Thoracic aorta (tissue), 2 donors: Measurements from ENCODE around the gene HHEX. TPM values are rescaled to one million over a fixed set of nuclear protein-coding genes. Genes with fewer than 3 reads are reported as not detected.

Source experiments
- ATAC-seq: fragments of 150-250 bp; one replicate; pipeline ENCODE4 v1.8.0; 2017; ENCODE audit warnings: low read depth; ENCODE audit not compliant: insufficient number of reproducible peaks, low FRiP score
- DNase-seq: peaks from one replicate; pipeline ENCODE4 v3.0.0-alpha.2; 2020; ENCODE audit warnings: low spot score
- H3K27ac ChIP-seq, 2 donors: fragments of 200-600 bp; sonication (generic); 1 replicate in 1 of 2; 2 replicates in 1 of 2; pipeline ENCODE4 v1.5.1; 2016; ENCODE audit warnings: mild to moderate bottlenecking in 2 of 2, moderate library complexity in 2 of 2
- H3K27me3 ChIP-seq: fragments of 200-600 bp; sonication (generic); replicated peaks from 2 replicates; pipeline ENCODE4 v1.6.0; 2016; ENCODE audit warnings: mild to moderate bottlenecking; ENCODE audit not compliant: insufficient read depth
- H3K36me3 ChIP-seq: fragments of 200-600 bp; sonication (generic); one replicate; pipeline ENCODE4 v1.5.1; 2016
- H3K4me1 ChIP-seq, 2 donors: fragments of 200-600 bp; sonication (generic); 1 replicate in 1 of 2; 2 replicates in 1 of 2; pipeline versions ENCODE4 v1.5.1 to v1.6.0; 2016; ENCODE audit warnings: low read depth in 2 of 2, mild to moderate bottlenecking in 1 of 2; ENCODE audit not compliant: control insufficient read depth in 1 of 2
- H3K4me3 ChIP-seq: fragments of 200-600 bp; sonication (generic); 2 replicates; pipeline ENCODE4 v1.5.1; 2016; ENCODE audit warnings: mild to moderate bottlenecking
- H3K9me3 ChIP-seq: fragments of 200-600 bp; sonication (generic); 2 replicates; pipeline ENCODE4 v1.5.1; 2016
- total RNA-seq, 2 donors: library from RNA; depleted of rRNA; stranded (reverse); fragments of >200 nt; gene quantifications; one replicate each; pipeline versions ENCODE4 v1.1.0 to v1.2.3, GENCODE V29; 2016
- TF ChIP-seq, protein P1 (sequence below): fragments of 200-600 bp; sonication (generic); IDR thresholded peaks from one replicate; pipeline ENCODE4 v1.5.1; 2019; ENCODE audit warnings: antibody characterized with exemption

Gene HHEX
- total RNA-seq, 2 donors from 2014 or later = 6.2 to 10.9 TPM

DNA sequence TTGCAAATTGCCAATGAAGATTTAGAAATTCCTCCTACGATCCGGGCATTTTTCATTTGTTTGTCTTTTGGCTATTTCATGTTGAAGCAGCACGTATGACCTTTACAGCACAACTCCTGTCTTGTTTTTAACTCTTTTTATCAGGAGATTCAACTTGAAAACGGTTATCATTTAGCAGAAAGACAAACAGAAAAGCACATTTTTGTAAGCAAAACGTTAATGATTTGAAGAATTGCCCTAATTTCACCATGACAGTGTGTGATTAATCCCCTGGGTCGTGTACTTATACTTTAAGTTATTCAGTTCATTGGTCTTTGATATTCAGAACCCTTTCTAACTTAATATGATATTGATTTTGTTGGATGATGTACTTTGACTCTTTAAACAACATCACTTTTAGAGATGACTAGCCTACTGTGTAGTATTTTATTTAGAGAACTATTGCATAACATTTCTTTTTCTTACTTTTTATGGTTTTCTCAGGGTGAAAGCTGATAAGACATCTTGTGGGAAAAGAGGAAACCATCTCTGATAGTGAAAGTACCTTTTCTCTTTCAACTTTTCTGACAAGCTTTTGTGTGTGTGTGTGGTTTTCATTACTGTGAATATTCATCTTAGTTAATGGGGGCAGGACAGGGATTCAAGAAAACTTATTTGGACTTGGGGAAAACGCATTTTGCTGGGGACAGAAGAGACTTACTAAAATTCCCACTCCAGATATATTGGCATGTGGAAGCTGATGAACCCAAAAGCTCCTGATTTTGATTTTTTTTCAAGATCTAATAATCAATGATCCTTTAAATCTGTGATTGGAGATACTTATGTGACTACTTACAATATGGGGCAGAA is 8.1 kb downstream of the HHEX start:
- Histone ChIP-seq H3K27ac (no peak overlapping the region), H3K9me3 (no peaks in the 10 kb centered on the region), H3K4me3 (no peak overlapping the region), H3K27me3 (no peaks in the 10 kb centered on the region), H3K4me1 (peaks cover 0 to 7% of the 10 kb centered on the region in 2 donors), H3K36me3 (no peaks in the 10 kb centered on the region)
- no peak for DNase-seq
- TF ChIP-seq, protein P1, sequence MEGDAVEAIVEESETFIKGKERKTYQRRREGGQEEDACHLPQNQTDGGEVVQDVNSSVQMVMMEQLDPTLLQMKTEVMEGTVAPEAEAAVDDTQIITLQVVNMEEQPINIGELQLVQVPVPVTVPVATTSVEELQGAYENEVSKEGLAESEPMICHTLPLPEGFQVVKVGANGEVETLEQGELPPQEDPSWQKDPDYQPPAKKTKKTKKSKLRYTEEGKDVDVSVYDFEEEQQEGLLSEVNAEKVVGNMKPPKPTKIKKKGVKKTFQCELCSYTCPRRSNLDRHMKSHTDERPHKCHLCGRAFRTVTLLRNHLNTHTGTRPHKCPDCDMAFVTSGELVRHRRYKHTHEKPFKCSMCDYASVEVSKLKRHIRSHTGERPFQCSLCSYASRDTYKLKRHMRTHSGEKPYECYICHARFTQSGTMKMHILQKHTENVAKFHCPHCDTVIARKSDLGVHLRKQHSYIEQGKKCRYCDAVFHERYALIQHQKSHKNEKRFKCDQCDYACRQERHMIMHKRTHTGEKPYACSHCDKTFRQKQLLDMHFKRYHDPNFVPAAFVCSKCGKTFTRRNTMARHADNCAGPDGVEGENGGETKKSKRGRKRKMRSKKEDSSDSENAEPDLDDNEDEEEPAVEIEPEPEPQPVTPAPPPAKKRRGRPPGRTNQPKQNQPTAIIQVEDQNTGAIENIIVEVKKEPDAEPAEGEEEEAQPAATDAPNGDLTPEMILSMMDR = no peak
- no peak for ATAC-seq

DNA sequence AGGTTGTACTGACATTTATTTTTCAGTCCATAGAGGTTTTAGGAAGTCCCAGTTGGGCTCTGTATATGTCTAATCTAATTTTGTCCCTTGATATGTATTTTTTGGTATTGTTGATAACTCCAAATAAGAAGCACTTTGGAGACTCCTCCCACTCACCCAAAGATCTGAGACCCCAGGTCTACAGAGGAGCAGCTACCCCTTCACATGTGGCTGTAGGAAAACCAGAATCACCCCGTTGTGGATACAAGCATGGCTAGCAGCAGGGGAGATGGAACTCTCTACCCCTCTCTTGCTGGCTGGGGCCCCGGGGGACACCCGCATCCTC is 9.4 kb downstream of the HHEX start:
- H3K27me3 ChIP-seq = no peaks in the 10 kb centered on the region
- no peaks in the 10 kb centered on the region for H3K9me3 ChIP-seq
- H3K4me1 ChIP-seq = peaks cover 0 to 7% of the 10 kb centered on the region in 2 donors
- H3K36me3 ChIP-seq = no peaks in the 10 kb centered on the region
- no peak for DNase-seq
- peak overlapping the region; percentile 77 for H3K4me3 ChIP-seq
- TF ChIP-seq, protein P1 = no peak
- H3K27ac ChIP-seq = peak overlapping the region; percentile 33 to 34
- ATAC-seq = no peak

DNA sequence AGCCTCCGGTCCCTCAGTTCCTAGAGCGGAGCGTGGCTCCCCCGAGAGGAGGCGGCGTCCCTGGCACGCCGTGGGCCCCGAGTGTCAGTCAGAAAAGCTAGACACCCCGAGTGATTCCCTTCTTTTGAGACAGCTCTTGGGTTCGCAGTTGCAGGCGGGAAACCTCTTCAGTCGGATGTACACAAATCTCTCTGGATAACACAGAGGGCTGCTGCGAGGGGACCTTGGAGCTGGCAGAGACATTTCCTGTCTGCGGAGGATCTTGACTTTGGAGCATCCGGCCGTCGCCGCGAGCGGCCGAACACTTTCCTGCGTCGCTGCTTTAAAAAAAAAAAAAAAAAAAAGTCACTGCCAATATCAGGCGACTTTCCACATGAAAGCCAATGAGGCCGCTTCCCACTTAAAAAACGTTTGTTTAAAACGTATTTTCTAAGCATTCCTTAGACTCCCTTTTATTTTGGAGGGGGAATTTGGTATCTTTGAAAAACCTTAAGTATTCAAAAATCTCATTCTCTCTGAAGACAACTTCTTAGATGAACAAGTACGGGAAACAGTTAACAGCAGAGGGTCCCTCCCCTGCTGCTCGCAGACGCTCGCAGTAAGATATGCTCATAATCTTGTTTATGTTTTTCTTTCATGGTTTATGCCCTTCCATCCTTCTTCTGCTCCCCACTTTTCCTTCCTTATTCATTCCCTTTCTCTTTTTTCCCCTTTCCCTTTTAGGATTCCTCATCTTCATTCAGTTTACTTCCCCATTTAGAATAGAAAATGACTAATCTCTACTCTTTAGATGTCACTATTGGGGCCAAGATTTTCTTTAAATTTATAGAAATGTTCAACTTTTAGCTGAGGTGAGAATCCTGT is 10.0 kb downstream of the HHEX start:
- Histone ChIP-seq H3K4me3 (peak overlapping the region; percentile 77), H3K4me1 (peaks cover 0 to 7% of the 10 kb centered on the region in 2 donors), H3K27ac (peak overlapping the region; percentile 33 to 34), H3K27me3 (no peaks in the 10 kb centered on the region), H3K9me3 (no peaks in the 10 kb centered on the region), H3K36me3 (no peaks in the 10 kb centered on the region)
- ATAC-seq = no peak
- no peak for DNase-seq
- TF ChIP-seq, protein P1 = no peak

DNA sequence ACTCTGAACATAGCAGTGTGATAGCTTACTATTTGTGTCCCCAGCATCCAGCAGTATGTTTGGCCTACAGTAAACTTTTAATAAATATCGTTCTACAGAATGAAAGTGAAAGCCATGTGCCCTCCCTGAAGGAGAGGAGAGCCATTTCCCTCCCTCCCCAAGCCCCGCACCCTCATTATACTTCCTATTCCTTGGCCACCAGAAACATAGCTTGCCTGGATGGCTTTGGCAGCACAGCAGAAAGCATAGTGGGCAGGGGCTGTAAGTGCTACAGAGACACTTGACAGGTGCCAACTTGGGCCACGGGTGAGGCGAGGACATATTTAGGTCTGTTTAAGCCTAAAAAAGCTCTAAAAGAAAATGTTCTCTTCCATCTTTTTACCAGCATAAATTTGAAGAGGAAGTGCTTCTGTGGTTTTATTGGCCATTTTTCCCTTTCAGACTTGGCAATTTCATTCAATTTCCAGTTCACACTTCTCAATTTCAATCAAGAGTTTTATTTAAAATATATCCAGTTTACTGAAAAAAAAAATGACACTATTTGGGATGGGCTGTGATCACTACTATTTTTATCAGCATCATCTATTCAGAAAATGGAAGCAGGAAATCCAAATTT is 12.7 kb downstream of the HHEX start:
- peaks cover 0 to 7% of the 10 kb centered on the region in 2 donors for H3K4me1 ChIP-seq
- TF ChIP-seq, protein P1 = no peak
- ATAC-seq (no peak), DNase-seq (no peak)
- H3K9me3 ChIP-seq = no peaks in the 10 kb centered on the region
- H3K27ac ChIP-seq = no peak overlapping the region
- peak overlapping the region; percentile 46 for H3K4me3 ChIP-seq
- no peaks in the 10 kb centered on the region for H3K27me3 ChIP-seq
- H3K36me3 ChIP-seq = no peaks in the 10 kb centered on the region
